ENCODE measurements around the gene FECH. TPM values are rescaled to one million over a fixed set of nuclear protein-coding genes. Genes with fewer than 3 reads are reported as not detected.
A peak's percentile ranks its signal among the peaks of the same experiment; 100 is the strongest.

FECH gene
- total RNA-seq, 4 donors from 2014 or later, result 16.4 to 56.4 (median 29.2) TPM

GRCh38 chr18:57534511-57534909 is 52.0 kb downstream of the FECH start:
- no peaks in the 10 kb centered on the region for H3K36me3 ChIP-seq
- no peaks in the 10 kb centered on the region for H3K27me3 ChIP-seq
- peak; percentile 25 for ATAC-seq
- no peaks in the 10 kb centered on the region for H3K4me1 ChIP-seq
- H3K27ac ChIP-seq, result no peak overlapping the region
- no peaks in the 10 kb centered on the region for H3K9me3 ChIP-seq
- H3K4me3 ChIP-seq, result no peak overlapping the region
- TF ChIP-seq POLR2AphosphoS5 (IDR thresholded peaks at IDR 0.05) (no peak), CTCF (IDR thresholded peaks at IDR 0.05) (no peak), POLR2A (IDR thresholded peaks at IDR 0.05) (no peak), EP300 (IDR thresholded peaks at IDR 0.05) (no peak)

GRCh38 chr18:57533868-57534510 is 52.5 kb downstream of the FECH start:
- H3K4me1 ChIP-seq, result no peaks in the 10 kb centered on the region
- no peak for TF ChIP-seq POLR2AphosphoS5 (IDR thresholded peaks at IDR 0.05)
- TF ChIP-seq EP300 (IDR thresholded peaks at IDR 0.05), result no peak
- no peaks in the 10 kb centered on the region for H3K27me3 ChIP-seq
- H3K4me3 ChIP-seq, result no peak overlapping the region
- 38 to 47% methylated on average over 4 of the region's 4 CpGs for WGBS, 2 donors (ENCODE audit: low coverage in 1 of 2)
- no peaks in the 10 kb centered on the region for H3K36me3 ChIP-seq
- no peaks in the 10 kb centered on the region for H3K9me3 ChIP-seq
- ATAC-seq, result no peak
- no peak overlapping the region for H3K27ac ChIP-seq

GRCh38 chr18:57533006-57533867 is 53.3 kb downstream of the FECH start:
- Histone ChIP-seq H3K9me3 (no peaks in the 10 kb centered on the region), H3K27ac (no peak overlapping the region), H3K27me3 (no peaks in the 10 kb centered on the region), H3K36me3 (no peaks in the 10 kb centered on the region), H3K4me1 (no peaks in the 10 kb centered on the region), H3K4me3 (no peak overlapping the region)
- WGBS, 2 donors (ENCODE audit: low coverage in 1 of 2), result 25 to 37% methylated on average over 14 to 16 of the region's 16 CpGs
- ATAC-seq, result peak; percentile 27
- TF ChIP-seq POLR2AphosphoS5 (IDR thresholded peaks at IDR 0.05), result no peak
- no peak for TF ChIP-seq CTCF (IDR thresholded peaks at IDR 0.05)
- TF ChIP-seq POLR2A (IDR thresholded peaks at IDR 0.05), result no peak
- TF ChIP-seq EP300 (IDR thresholded peaks at IDR 0.05), result no peak

GRCh38 chr18:57529151-57529550 is 57.4 kb downstream of the FECH start:
- H3K4me1 ChIP-seq, result no peaks in the 10 kb centered on the region
- H3K27me3 ChIP-seq, result no peaks in the 10 kb centered on the region
- no peak overlapping the region for H3K27ac ChIP-seq
- H3K4me3 ChIP-seq, result no peak overlapping the region
- no peaks in the 10 kb centered on the region for H3K9me3 ChIP-seq
- H3K36me3 ChIP-seq, result no peaks in the 10 kb centered on the region
- WGBS, 2 donors (ENCODE audit: low coverage in 1 of 2), result 68 to 72% methylated on average over 4 to 7 of the region's 7 CpGs
- no peak for ATAC-seq
- TF ChIP-seq POLR2A (IDR thresholded peaks at IDR 0.05) (no peak), EP300 (IDR thresholded peaks at IDR 0.05) (no peak), POLR2AphosphoS5 (IDR thresholded peaks at IDR 0.05) (no peak), CTCF (IDR thresholded peaks at IDR 0.05) (no peak)

- ATAC-seq, result no peak
- no peaks in the 10 kb centered on the region for H3K36me3 ChIP-seq
- H3K27me3 ChIP-seq, result no peaks in the 10 kb centered on the region
- TF ChIP-seq POLR2A (IDR thresholded peaks at IDR 0.05) (no peak), EP300 (IDR thresholded peaks at IDR 0.05) (no peak), POLR2AphosphoS5 (IDR thresholded peaks at IDR 0.05) (no peak), CTCF (IDR thresholded peaks at IDR 0.05) (no peak)
- no peak overlapping the region for H3K4me3 ChIP-seq
- H3K9me3 ChIP-seq, result no peaks in the 10 kb centered on the region
- no peak overlapping the region for H3K27ac ChIP-seq
- WGBS, 2 donors (ENCODE audit: low coverage in 1 of 2), result 56 to 59% methylated on average over 13 of the region's 13 CpGs
- H3K4me1 ChIP-seq, result no peaks in the 10 kb centered on the region
These were observed 58.8 kb downstream of the FECH start for GRCh38 chr18:57527556-57528229.
